ENCODE measurements around the gene GCAT. TPM values are rescaled to one million over a fixed set of nuclear protein-coding genes. Genes with fewer than 3 reads are reported as not detected.
A peak's percentile ranks its signal among the peaks of the same experiment; 100 is the strongest.

The GCAT gene
- total RNA-seq, 2 donors from 2014 or later, result 31.6 to 42.5 TPM

DNA sequence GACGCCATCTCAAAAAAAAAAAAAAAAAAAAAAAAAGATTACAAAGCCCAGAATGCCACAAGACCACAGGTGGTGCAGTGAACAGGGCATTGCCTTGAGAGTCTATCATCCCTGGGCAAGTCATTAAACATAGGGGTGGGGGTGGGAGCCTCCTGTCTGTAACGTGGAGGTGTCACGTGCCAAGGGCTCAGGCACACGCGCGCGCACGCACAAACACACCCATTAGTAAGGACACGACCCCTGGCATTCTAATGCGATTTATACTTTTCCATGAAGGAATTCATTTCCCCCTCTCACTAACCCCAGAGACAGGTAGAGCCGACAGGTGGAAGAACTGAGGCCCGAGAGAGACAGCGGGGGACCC lies 5.8 kb upstream of the GCAT start:
- Histone ChIP-seq H3K27ac (peak overlapping the region; percentile 74 to 92 (median 88)), H3K27me3 (no peaks in the 10 kb centered on the region), H3K4me1 (peaks cover 38% of the 10 kb centered on the region), H3K4me3 (peak overlapping the region; percentile 57), H3K9me3 (no peaks in the 10 kb centered on the region), H3K36me3 (replicated peaks in 1 of 2; ENCODE audit: insufficient read depth in 1 of 2, low read depth in 2 of 2) (no peaks in the 10 kb centered on the region)
- TF ChIP-seq, protein P1, sequence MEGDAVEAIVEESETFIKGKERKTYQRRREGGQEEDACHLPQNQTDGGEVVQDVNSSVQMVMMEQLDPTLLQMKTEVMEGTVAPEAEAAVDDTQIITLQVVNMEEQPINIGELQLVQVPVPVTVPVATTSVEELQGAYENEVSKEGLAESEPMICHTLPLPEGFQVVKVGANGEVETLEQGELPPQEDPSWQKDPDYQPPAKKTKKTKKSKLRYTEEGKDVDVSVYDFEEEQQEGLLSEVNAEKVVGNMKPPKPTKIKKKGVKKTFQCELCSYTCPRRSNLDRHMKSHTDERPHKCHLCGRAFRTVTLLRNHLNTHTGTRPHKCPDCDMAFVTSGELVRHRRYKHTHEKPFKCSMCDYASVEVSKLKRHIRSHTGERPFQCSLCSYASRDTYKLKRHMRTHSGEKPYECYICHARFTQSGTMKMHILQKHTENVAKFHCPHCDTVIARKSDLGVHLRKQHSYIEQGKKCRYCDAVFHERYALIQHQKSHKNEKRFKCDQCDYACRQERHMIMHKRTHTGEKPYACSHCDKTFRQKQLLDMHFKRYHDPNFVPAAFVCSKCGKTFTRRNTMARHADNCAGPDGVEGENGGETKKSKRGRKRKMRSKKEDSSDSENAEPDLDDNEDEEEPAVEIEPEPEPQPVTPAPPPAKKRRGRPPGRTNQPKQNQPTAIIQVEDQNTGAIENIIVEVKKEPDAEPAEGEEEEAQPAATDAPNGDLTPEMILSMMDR (IDR thresholded peaks at IDR 0.05), result peak in 1 of 7 experiments; percentile 13
- TF ChIP-seq POLR2A (IDR thresholded peaks at IDR 0.05), result no peak
- peak; percentile 49 to 68 (median 60) for DNase-seq
- ATAC-seq, result peak; percentile 16
- intact Hi-C loops (cut with DNase I), result no loop called here
- WGBS, 2 donors, result 0 to 3% methylated on average over 11 to 13 of the region's 13 CpGs

DNA sequence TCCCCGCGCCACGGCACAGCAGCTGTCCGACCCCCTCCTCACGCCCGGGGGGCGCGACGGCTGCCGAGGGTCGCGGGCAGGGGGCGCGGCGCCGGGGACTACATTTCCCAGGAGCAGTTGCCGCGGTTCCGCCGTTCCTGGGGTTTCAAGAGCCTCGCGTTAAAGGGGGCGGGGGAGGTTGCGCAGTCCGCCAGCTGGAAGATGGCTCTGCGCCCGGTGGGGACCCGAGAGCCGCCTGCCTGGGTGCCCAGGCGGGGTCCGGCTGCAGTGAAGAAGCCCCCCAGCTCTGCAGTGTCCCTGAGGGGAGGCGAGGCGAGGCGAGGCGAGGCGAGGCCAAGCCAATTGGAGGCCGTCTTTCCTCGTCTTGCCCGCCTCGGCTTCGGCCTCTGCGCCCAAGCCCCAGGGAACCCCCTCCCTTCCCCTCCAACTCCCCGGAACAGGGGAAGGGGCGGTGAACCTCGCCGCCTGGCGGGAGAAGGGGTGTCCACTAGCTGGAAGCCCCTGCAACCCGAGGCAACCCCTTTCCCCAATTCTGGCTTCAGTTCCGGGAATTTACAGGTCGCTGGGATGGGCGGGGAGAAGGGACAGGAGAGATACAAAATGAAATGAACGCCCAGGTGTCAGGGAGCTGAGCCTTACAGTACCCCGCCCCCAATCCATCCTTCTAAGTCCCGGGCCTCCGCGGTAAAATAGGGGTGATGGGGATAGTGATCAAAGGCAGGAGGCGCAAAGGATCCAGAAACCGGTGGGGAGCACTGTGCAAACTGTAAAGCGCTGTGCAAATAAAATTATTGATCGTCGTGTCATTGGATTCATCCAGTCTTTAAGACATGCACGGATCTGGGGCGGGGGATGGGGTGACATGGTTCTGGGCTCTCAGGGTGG lies 5.2 kb upstream of the GCAT start:
- DNase-seq, result peak; percentile 70 to 83 (median 72)
- Histone ChIP-seq H3K9me3 (no peaks in the 10 kb centered on the region), H3K4me3 (peak overlapping the region; percentile 57), H3K27me3 (no peaks in the 10 kb centered on the region), H3K27ac (peak overlapping the region; percentile 74 to 92 (median 88)), H3K4me1 (peaks cover 38% of the 10 kb centered on the region), H3K36me3 (replicated peaks in 1 of 2; ENCODE audit: insufficient read depth in 1 of 2, low read depth in 2 of 2) (no peaks in the 10 kb centered on the region)
- ATAC-seq, result peak; percentile 47
- TF ChIP-seq, protein P1 (IDR thresholded peaks at IDR 0.05), result no peak
- TF ChIP-seq POLR2A (IDR thresholded peaks at IDR 0.05), result peak; percentile 50 to 75 (median 63)
- intact Hi-C loops (cut with DNase I), result no loop called here
- 1 to 2% methylated on average over 16 to 63 of the region's 63 CpGs for WGBS, 2 donors

DNA sequence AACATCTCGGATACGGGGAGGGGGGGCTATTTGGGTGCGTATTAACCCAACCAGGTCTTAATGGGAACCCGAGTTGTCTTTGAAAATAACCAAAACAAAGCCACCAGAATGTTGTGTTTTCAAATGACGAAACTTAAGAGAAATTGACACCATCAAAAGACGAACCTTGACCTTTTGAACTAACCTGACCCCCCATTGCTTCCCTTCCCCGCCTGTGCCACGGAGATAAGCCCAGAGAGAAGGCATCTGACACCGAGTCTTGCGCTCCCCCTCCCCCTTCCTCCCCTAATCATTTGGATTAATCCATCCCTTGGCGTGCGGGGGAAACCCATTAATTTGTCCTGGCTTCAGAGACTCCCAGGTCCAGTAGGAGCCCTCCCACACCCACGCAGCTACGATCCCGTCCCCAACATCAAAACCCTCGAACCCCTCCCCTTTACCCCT lies 4.5 kb upstream of the GCAT start:
- Histone ChIP-seq H3K4me3 (no peak overlapping the region), H3K36me3 (replicated peaks in 1 of 2; ENCODE audit: insufficient read depth in 1 of 2, low read depth in 2 of 2) (no peaks in the 10 kb centered on the region), H3K27me3 (no peaks in the 10 kb centered on the region), H3K9me3 (no peaks in the 10 kb centered on the region), H3K4me1 (peaks cover 41% of the 10 kb centered on the region), H3K27ac (peak overlapping the region; percentile 10 to 92 (median 88))
- DNase-seq, result no peak
- intact Hi-C loops (cut with DNase I), result no loop called here
- TF ChIP-seq, protein P1 (IDR thresholded peaks at IDR 0.05), result no peak
- no peak for TF ChIP-seq POLR2A (IDR thresholded peaks at IDR 0.05)
- ATAC-seq, result no peak
- 21% methylated on average over 16 of the region's 16 CpGs for WGBS, 2 donors

DNA sequence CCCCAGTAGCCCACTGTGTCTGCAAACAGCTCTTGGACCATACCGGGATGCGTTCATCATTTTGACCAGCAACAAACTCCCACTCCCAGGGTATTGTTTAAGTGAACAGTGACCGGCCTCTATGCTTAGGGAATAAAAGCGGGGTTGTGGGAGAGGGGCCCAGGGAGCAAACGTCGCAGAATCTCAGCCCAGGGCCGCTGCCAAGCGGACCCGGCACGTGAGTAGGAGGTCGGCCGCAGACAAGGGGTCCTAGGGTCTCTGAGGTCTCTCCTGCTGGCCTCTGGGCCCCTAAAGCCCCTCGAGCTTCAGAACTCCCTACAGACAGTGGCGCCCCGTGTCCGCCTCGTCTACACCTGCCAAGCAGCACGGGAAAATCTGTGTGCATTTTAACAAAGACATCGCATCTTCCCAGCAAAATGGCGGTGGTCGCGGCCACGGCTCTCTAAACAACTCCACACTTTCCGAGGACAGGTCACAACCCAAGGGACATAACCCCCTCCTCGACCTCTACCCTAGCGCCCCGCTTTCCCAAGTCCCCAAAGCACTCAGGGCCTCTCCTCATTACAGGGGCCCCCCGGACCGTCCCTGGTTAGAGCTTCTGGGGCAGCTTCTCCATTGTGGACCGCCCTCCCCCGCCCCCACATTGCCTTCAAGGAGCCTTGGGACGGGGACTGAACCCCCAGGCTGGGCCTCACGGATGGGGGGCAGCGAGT lies 3.9 kb upstream of the GCAT start:
- ATAC-seq (no peak), DNase-seq (no peak)
- Histone ChIP-seq H3K4me1 (peaks cover 47% of the 10 kb centered on the region), H3K36me3 (replicated peaks in 1 of 2; ENCODE audit: insufficient read depth in 1 of 2, low read depth in 2 of 2) (no peaks in the 10 kb centered on the region), H3K27ac (peak overlapping the region; percentile 10 to 92 (median 89)), H3K4me3 (no peak overlapping the region), H3K9me3 (no peaks in the 10 kb centered on the region), H3K27me3 (no peaks in the 10 kb centered on the region)
- no peak for TF ChIP-seq POLR2A (IDR thresholded peaks at IDR 0.05)
- TF ChIP-seq, protein P1 (IDR thresholded peaks at IDR 0.05), result no peak
- 68 to 70% methylated on average over 30 to 33 of the region's 34 CpGs for WGBS, 2 donors
- intact Hi-C loops (cut with DNase I), result no loop called here

Measured in body of pancreas (tissue), 4 donors.